GM18858 (cell line): ENCODE data around the gene PKHD1.

Experiments used
- ATAC-seq: cut with Tn5 transposase; IDR thresholded peaks from one replicate; pipeline ENCODE4 v1.9.1; 2021; ENCODE audit not compliant: unreplicated experiment

The PKHD1 gene

DNA sequence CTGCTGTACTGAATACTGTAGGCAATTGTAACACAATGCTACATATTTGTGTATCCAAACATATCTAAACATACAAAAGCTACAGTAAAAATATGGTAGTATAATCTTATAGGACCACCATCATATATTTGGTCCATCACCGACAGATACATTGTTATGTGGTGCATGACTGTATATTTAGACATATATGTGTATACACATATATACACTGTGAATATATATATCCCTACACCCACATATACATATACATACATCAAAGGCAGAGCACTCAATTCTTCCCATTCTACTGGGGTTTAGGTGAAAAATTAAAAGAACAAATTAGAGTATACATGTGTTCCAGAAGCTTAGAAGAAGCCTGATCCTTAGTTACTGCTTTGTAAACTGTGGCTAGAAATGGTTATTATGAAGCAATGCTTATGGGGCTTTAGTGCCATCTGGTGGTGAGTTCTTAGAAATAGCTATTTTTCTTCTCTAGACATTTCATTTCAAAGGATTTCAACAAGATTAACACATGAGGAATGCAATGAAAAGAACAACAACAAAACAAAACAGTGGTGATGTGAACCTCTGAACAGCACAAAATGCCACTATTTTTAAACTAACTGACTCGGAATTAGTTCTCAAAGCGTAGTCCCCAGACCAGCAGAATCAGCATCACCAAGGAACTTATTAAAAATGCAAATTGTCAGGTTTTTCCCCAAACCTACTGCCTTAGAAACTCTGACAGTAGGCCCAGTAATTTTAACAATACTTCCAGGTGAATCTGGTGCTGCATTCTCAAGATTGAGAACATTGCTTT lies 38.0 kb downstream of the PKHD1 start:
- ATAC-seq: peak; percentile 45

GRCh38 chr6:52046456-52046855 lies 41.0 kb downstream of the PKHD1 start:
- no peak for ATAC-seq

GRCh38 chr6:52045481-52045880 lies 41.9 kb downstream of the PKHD1 start:
- ATAC-seq: no peak

DNA sequence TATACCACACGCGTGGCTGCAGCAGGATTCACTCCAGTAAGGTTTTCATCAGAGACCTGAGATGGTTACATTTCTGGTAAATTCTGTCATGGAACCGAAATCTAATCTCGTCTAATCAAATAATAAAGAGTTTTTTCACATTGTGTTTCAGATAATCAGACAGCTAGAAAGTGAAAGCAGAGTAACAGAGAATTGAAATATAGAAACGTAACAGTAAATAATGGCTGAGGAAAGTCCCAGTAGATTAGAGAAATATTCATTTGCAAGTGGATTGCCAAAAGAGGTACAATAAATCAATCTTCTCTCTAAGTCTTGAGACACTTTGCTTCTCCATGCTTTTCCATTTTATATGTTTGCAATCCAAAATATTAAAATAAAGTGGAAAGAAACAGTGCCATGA lies 42.4 kb downstream of the PKHD1 start:
- no peak for ATAC-seq

DNA sequence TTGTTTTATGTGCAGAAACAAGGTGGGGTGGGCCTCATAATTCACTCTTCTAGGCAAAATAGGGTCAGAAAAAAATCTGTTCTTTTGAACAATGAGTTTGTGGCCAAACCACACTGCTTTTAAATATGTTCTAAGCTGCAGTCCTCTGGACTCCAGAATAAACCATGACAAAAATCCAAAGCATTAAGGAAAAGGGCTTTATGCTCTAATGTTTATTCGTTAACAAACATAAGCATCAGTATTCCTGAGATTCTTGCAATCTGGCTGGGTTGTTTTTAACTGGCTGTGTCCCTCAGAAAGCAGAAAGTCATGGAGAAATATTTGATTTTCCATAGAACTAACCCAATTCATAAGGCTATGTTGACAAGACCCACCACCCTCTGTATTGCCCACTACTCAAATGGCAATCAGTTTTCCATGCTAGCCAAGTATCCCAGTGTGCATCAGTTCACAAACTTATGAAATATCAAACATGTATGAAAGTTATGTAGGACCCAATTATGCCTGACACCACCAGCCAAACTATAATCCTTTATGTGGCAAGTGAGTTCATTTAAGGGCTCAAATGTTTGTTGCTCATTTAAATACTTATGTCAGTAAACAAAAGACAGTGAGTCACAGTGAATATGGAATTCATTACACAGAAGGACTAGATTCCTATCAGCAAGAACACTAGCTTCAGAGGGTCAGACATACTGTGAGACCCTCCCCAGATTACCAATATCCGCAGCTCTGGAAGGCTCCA lies 45.1 kb downstream of the PKHD1 start:
- no peak for ATAC-seq

DNA sequence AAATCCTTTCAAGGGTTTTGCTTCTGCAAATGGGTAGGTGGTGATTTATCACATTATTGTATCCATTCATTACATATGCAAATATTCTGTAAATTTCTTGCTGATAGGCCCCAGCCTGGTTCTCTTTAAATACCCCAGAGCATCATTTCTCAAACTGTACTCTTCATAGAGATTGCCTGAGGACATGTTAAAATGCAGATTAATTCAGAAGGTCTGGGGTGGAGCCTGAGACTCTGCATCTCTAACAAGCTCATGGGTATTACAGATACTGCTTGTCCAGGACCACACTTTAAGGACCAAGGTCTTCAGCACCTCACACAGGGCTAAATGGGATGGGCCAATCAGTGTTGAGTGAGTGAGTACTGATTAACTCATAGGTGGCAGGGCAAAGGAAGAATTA lies 46.3 kb downstream of the PKHD1 start:
- ATAC-seq: no peak

DNA sequence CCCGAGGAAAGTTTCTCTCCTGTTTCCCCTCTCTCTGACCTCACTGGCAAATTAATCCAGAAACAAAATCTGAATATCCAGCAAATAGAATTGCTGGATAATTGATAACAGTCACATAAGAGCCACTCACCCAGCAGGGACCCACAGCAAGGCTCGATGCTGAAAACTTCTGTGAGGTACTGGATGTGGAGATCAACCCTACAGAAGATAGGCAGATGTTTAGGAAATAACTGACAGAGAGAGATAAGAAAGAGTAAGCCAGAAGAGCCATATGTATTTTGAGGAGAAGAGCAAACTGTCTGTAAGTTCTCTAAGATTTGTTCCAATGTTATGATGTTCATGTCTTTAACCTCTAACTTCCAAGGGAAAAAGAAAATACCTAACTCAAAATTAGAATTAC lies 59.7 kb downstream of the PKHD1 start:
- ATAC-seq: no peak

DNA sequence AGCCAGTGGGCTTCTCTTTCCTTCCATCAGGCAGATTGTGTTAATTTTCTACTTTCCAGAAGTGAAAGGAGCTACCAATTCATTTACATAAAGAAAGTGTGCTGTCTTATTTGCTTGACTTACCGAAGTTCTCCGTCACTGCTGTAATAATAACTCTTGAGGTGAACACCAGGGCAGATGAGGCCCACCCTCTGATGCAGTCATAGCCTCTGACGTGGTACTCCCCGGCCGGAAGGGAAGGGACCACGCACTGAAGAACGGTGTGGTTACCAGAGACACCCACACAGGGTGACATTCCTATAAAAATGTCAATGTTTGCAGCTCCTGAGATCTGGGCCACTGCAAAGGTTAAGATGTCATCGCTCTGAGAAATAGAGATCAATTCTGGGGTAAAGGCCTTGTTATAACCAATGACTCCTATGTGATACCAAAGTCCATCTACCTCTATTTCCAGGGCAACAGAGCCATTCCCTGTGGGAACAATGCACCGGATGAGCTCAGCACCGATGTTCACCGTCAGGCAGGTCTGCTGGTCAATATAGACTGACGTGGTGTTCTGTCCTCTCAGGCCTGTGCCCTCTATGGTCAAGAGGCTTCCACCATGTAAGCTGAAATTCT lies 62.9 kb downstream of the PKHD1 start:
- ATAC-seq: no peak

- no peak for ATAC-seq
Observed at GRCh38 chr6:52022675-52023074, 64.7 kb downstream of the PKHD1 start.

DNA sequence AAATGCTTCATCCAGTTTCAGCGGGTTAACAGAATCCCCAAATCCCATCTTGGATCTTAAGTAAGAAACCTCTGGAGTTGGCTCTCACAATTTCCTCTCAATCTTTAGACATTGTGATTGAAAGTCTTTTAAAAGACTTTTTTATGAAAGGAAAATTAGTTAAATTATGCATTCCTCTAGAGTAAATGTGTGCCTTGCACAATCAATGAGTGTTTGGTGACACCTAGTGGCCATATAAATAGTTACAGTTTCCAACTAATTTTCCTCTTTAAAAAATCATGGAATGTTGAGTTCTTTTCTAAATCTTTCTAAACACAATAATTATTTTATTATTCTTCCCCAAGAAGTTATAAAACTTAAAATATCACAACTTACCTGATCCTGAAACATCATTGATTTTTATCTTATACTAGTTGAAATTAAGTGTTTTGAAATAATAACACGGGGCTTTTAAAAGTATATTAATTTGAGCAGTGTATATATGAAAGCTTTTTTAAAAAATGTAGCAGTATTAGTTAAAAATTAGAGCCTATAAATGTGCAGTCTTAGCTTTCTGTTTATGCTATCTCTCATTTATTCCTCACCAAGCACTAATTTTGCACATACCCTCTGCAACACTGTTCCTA lies 66.4 kb downstream of the PKHD1 start:
- no peak for ATAC-seq

DNA sequence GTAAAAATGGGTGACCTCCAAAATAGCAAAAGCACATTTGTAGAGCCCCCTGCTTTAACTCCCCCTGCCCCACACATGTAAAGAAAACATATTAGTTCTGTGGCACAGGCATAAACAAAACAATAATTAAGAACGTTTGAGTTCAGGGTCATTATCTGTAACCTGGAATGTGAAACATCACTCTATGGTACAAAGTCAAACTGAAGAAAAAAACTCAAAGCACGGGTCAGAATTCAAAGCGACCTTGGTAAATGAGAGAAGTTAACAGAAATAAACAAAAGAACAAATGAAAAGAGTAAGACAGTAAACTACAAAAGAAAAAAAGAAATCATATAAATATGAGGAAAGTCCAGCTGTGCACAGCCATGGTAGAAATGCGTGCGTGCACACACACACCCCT lies 67.5 kb downstream of the PKHD1 start:
- no peak for ATAC-seq

DNA sequence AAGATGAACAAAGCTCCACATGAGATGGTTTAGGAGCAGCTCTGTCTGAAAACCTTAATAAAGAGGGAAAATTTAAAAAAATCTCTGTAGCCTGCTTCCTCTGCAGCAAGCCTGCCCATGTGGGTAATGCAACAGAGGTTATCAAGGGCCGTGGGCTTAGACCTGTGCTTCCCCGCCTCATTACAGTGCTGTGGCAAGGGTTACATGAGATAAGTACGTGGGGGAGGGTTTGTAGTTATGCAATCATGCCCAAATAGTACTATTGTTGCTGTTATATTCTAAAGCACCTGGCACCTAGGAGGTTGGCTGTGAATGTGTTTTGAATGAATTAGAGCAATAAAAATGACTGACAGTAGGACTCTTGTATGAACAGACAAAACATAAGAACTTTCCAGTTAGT lies 68.3 kb downstream of the PKHD1 start:
- no peak for ATAC-seq

DNA sequence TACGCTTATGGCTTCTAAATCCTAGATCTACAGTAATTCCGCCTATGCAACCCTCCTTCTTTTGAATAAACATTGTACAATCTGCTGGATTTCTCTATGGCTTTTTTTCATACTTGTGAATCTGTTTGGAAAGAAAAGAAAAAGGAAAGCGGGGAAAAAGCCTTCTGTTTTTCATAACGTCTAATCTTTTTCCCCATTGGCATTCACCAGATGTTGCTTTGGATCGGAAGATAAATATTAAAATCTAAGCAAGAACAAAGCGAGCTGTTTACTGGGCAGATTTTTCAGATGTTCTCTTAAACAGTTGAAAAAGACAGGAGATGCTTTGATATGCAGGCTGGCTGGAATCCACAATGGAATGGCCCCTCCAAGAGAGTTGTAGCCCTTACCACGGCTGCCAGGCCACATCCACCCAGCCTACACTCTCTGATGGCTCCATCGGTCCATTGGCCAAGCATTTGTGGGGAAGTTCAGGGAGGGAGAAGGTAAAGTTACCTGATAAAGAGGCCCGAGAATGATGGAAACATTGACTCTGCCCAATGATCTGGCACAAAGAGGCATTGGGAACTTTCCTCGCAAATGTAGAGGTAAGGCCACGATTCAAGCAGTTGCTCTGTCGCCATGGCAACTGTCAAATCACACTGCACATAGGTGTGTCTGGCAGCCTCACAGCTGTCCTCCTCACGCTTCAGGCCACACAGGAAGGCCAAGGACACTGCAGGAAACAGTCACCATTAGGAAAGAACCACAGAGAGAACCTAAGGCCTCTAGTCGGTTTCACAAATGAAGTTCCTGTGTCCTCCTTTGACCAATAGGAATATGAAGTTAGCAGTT lies 70.3 kb downstream of the PKHD1 start:
- no peak for ATAC-seq

GRCh38 chr6:52015953-52016352 lies 71.5 kb downstream of the PKHD1 start:
- ATAC-seq: no peak

DNA sequence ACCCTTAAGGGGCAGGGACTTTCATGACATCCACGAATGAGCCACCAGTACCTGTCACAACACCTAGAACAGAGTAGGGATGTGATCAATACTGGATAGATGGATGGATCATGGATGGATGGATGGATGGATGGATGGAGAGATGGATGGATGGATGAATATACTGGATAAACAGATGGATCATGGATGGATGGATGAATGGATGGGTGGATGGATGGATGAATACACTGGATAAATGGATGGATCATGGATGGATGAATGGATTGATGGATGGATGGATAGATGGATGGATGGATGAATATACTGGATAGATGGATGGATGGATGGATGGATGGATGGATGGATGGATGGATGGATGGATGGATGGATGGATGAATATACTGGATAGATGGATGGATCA lies 73.0 kb downstream of the PKHD1 start:
- no peak for ATAC-seq

DNA sequence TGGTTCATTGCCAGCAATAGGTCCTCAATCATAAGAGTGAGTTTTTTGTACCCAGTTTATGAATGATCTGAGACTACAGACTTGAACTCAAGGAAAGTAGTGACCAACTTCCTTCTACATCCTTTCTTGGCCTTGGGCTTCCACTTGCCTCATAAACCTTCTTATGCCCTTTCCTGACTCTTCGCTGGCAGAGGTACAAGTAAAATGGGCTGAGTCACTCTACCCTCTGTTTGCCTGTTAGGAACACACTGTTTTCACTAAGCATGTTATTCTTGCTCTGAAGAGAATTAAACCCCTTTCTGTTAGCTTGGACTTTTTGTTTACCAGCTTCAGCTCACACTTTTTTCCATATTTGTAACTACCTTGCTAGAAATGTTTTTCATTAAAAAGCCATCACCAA lies 74.4 kb downstream of the PKHD1 start:
- ATAC-seq: no peak

DNA sequence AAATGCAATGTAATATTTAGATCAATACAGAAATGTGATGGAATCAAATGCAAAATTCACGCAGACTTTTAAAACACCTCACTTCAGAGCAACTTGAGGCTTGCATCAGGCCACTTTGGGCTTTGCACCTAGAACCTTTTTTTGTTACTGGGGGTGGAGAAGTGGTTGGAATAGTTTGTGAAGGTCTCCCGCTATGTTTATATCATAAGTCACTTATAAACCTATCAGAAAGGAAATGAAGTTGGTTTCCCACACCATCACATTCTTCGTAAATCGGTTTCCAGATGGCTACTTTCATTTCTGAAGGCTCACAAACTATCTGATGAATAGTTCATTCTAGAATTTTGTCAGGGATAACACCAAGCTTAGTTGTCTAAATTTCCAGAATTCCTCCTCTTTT lies 74.8 kb downstream of the PKHD1 start:
- ATAC-seq: no peak

GRCh38 chr6:52010806-52011205 lies 76.6 kb downstream of the PKHD1 start:
- no peak for ATAC-seq

DNA sequence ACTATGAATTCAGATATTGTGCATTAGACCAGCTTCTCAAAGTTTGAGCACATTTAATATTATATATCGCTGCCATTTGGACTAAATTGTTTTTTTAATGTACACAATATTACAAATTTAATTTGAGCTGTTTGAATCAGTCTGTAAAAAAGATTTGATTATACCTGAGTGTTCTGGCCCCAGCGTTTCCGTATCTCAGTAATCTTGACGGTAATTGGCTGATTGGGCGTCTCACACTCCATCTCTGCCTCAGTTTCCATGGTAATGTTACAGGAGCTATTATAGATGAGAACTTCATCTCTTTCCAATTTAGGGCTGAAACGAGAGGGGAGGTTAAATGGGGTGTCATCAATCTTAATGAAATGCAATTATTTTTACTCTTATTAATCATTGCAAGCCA lies 77.3 kb downstream of the PKHD1 start:
- ATAC-seq: no peak

DNA sequence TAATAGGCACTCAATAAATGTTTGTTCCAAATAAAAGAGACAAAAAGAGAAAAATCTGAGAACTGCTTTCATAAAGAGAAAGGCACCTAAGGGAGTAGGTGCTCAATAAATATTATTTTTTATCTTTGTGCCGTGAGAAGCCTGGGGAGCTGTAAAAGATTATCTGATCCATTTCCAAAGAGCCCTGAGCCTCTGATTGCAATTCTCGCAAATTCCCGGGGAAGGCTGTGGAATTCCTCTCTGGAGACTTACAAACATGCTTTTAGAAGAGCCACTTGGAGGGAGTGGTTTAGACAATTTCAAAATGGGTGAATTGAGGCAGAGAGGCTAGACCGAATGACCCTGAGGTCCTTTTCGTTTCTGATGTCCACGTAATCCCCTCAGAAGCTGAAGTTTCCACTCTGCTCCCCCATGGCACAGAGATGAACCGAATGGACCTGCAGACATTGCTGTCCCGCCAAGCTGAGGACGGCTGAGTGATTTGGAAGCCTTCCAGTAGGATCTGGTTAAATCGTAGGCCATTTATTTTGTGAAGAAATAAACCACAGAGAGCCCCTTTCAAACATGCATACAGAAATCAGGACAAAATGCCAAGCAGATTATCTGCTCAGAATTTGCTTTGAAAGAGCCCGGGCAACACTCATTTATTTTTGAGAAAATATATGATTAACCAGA lies 77.8 kb downstream of the PKHD1 start:
- no peak for ATAC-seq
